Occipital lobe (tissue), 2 donors: ENCODE data around the gene RIPPLY2. TPM values are rescaled to one million over a fixed set of nuclear protein-coding genes. Genes with fewer than 3 reads are reported as not detected.
"Not testable (repeated sequence)": the region's sequence is repeated elsewhere in the genome, so short reads cannot be mapped to it uniquely, and the experiment has no call there.

Source experiments
- DNase-seq: peaks from one replicate; lab custom pipeline; 2025; lab: John Stamatoyannopoulos, UW
- total RNA-seq: library from RNA; depleted of rRNA; stranded (reverse); fragments of >200 nt; gene quantifications from one replicate; pipeline ENCODE4 v1.2.3, GENCODE V29; 2014

Gene RIPPLY2
- total RNA-seq, 1 donor from 2014 or later = 12.9 TPM

DNA sequence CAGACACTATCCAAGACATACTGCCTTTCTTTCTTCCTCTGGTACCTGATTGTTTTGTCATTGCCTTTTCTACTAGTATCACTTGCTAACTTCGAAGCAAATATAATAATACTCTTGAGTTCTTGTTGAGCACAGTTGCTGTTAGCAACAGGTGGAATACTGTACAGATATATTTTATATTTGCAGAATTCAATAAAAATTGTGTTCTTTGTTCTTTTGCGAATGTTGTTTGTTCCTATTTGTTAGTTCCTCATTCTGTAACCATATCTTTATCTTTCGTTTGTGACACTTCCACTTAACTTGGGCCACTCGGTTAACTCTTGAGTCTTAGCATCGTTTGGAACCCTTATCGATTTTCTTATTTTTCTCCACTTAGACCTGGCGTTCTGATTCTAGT lies 7.2 kb downstream of the RIPPLY2 start:
- DNase-seq = no peak

DNA sequence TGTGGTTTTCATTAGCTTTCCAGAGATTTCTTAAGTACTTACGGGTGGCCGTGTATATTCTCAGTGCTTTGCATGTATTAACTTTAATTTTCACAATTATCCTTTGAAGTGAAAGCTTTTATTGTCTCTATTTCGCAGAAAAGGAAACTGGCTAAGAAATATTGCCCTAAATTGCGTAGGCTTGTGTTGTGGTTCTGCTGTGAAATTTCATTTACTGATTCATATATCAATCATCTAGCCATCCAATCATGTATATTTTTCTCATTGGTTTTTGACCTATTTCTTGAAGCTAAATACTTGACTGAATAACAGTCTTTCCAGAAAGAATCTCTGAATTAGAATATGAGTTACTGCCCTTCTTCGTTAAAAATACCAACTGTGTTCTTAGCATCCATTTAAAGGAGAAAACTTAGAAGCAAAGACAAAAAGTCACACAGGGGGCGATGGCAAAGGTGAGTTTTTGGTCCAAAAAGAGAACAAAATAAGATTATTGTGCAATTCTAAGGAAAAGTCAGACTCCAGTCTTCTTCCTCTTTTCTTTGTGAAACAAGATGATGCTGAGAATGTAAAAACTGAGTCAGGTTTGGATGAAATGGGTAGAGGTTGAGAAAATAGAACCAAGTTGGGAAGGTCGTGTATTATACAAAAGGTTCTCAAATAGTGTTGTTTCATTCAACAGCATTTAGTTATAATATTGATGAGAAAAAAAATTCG lies 7.8 kb downstream of the RIPPLY2 start:
- no peak for DNase-seq

DNA sequence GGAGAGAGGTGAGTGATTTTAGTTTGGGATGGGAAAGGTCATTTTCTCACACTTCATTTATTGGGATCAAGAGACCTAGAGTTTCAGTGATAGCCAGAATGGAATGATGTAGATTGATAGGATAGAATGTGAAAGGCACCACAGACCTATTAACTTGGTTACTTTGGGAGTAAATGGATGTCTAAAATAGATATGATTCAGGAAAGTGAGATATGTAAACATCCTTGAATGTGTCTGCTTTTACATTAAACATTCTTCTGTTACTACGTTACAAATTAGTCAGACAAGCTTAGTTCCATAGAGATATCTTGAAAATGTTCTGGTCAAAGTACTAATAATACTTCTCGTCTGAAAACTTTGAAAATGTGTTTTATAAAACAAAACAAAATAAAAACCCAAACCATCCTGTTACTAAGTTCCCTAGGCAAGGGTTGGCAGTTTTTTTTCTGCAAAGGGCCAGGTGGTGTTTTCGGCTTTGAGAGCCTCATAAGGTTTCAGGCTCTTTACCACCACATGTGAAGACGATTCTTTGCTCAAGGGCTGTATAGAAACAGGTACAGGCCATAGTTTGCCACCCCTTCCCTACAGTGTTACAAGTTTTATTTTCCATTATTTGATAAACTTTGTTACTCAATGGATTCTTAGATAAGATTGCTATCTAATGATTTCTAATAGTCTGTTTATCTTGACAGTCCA lies 9.8 kb downstream of the RIPPLY2 start:
- DNase-seq = no peak

GRCh38 chr6:83867043-83867442 lies 13.9 kb downstream of the RIPPLY2 start:
- DNase-seq = no peak

GRCh38 chr6:83867527-83868161 lies 14.5 kb downstream of the RIPPLY2 start:
- peak; percentile 5 for DNase-seq

GRCh38 chr6:83868639-83869038 lies 15.5 kb downstream of the RIPPLY2 start:
- DNase-seq = no peak

DNA sequence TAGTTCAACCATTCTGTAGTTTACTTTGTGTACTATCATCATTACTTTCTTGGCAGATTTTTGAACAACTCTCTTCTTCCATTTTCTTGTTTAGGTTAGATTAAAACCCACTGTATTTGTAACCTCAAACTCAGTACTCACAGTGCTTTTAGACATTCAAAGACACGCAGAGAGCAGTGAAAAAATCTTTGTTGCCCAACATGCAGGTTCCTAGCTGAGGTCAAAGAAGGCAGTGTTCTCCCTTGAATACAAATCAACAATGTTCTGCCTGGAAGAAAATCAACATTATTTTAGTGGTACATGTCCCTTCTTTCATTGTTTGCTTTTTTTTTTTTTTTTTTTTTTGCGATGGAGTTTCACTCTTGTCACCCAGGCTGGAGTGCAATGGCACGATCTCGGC lies 17.5 kb downstream of the RIPPLY2 start:
- no peak for DNase-seq

- no peak for DNase-seq
Observed at GRCh38 chr6:83872386-83873118, 19.4 kb downstream of the RIPPLY2 start.

DNA sequence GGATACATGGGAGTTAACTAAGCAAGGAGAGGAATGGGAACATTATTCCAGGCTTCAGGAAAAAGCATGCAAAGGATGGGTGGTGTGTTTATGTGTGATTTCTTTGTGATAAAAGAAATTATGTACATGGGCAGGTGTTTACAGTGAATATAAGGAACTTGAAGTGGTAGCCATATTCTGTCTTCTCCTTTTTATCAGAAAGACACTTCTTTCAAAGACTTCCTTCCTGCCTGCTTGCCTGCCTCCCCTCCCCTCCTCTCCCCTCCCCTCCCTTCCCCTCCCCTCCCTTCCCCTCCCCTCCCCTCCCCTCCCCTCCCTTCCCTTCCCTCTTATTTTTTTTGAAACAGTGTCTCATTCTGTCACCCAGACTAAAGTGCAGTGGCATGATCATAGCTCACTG lies 20.7 kb downstream of the RIPPLY2 start:
- no peak for DNase-seq

- DNase-seq = no peak
Observed at GRCh38 chr6:83875843-83876242, 22.7 kb downstream of the RIPPLY2 start.

- DNase-seq = no peak
Observed at GRCh38 chr6:83878902-83879644, 25.9 kb downstream of the RIPPLY2 start.

GRCh38 chr6:83879746-83880145 lies 26.6 kb downstream of the RIPPLY2 start:
- DNase-seq = no peak

DNA sequence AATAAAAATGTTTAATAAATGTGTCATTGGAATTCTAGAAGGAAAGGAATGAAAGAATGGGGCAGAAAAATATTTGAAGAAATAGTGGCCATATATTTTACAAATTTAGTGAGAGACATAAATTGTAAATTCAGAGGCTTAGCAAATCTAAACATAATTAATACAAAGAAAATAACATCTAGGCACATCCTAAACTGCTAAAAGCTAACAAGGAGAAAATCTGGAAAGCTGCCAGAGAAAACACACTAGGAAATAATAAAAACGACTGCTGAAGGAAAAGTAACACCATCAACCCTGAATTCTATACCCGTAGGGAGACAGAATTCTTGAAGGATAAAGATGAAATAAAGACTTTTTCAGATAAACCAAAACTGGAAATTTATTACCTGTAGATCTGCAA lies 30.1 kb downstream of the RIPPLY2 start:
- DNase-seq = no peak

- no peak for DNase-seq
Observed at GRCh38 chr6:83884523-83884922, 31.4 kb downstream of the RIPPLY2 start.

GRCh38 chr6:83885984-83886383 lies 32.8 kb downstream of the RIPPLY2 start:
- DNase-seq = no peak

DNA sequence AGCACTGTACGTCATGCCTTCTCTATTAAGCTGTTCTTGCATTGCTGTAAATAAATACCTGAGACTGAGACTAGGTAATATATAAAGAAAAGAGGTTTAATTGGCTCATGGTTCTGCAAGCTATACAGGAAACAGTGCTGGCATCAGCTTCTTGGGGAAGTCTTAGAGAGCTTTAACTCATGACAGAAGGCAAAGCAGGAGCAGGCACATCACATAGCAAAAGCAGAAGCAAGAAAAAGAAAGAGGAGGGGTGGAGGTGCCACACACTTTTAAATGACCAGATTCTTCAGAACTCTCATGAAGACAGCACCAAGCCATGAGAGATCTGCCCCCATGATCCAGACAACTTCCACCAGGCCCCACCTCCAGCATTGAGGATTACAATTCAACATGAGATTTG lies 36.5 kb downstream of the RIPPLY2 start:
- no peak for DNase-seq

DNA sequence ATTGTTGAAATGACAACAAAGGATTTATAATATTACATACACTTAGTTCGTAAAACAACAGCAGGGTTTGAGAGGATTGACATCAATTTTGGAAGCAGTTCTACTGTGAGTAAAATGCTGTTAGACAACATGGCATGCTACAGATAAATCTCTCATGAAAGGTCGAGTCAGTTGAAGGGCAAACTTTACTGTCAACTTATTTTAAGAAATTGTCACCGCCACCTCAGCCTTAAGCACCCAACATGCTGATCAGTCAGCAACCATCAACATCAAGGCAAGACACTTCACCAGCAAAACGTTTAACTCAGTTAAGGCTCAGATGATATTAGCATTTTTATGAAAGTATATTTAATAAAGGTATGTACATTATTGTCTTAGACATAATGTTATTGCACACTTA lies 37.4 kb downstream of the RIPPLY2 start:
- DNase-seq = no peak

- DNase-seq = no peak
Observed at GRCh38 chr6:83891586-83891985, 38.4 kb downstream of the RIPPLY2 start.

- no peak for DNase-seq
Observed at GRCh38 chr6:83893024-83893423, 39.9 kb downstream of the RIPPLY2 start.

- not testable (repeated sequence) for DNase-seq
Observed at GRCh38 chr6:83897094-83897493, 43.9 kb downstream of the RIPPLY2 start.

DNA sequence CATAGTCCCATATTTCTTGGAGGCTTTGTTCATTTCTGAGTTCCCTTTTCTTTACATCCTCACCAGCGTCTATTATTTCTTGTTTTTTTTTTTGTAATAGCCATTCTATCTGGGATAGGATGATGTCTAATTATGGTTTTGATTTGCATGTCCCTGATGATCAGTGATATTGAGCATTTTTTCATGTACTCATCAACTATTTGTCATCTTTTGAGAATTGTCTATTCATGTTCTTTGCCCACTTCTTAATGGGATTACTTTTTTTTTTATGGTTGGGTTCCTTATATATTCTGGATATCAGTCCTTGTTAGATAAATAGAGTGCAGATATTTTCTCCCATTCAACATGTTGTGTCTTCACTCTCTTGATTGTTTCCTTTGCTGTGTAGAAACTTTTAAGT lies 48.5 kb downstream of the RIPPLY2 start:
- no peak for DNase-seq
